Gastrocnemius medialis (tissue), 4 donors: ENCODE data around the gene VMAC. TPM values are rescaled to one million over a fixed set of nuclear protein-coding genes. Genes with fewer than 3 reads are reported as not detected.

Experiments used
- ATAC-seq, 2 donors: fragments of 150-250 bp; one replicate each; pipeline ENCODE4 v1.9.1; 2016
- DNase-seq, 2 donors: peaks; one replicate each; pipeline ENCODE4 v3.0.0-alpha.2; 2019
- H3K27ac ChIP-seq, 4 donors: fragments of 200-600 bp; sonication (generic); 1 replicate in 1 of 4; 2 replicates in 3 of 4; pipeline ENCODE4 v1.5.1; 2016 to 2018; ENCODE audit warnings: mild to moderate bottlenecking in 2 of 4, moderate library complexity in 1 of 4
- H3K27me3 ChIP-seq, 3 donors: fragments of 200-600 bp; sonication (generic) in 2 of 3; 1 replicate in 1 of 3; 2 replicates in 2 of 3; pipeline versions ENCODE4 v1.5.1 to v1.6.0; 2016 to 2019; ENCODE audit warnings: mild to moderate bottlenecking in 1 of 3, moderate library complexity in 1 of 3
- H3K36me3 ChIP-seq, 2 donors: fragments of 200-600 bp; sonication (generic) in 1 of 2; one replicate each; pipeline ENCODE4 v1.5.1; 2017 to 2018
- H3K4me1 ChIP-seq, 2 donors: fragments of 200-600 bp; sonication (generic) in 1 of 2; one replicate each; pipeline ENCODE4 v1.5.1; 2016 to 2017; ENCODE audit warnings: mild to moderate bottlenecking in 2 of 2
- H3K4me3 ChIP-seq, 4 donors: fragments of 200-600 bp; sonication (generic) in 3 of 4; 1 replicate in 1 of 4; 2 replicates in 3 of 4; pipeline ENCODE4 v1.5.1; 2016 to 2019; ENCODE audit warnings: mild to moderate bottlenecking in 2 of 4
- H3K9me3 ChIP-seq, 3 donors: fragments of 200-600 bp; sonication (generic) in 2 of 3; 1 replicate in 1 of 3; 2 replicates in 2 of 3; pipeline ENCODE4 v1.5.1; 2016 to 2019
- POLR2A ChIP-seq, 2 donors: fragments of 450-650 bp; IDR thresholded peaks; one replicate each; pipeline ENCODE4 v1.6.1; 2017; ENCODE audit warnings: antibody characterized with exemption in 2 of 2, mild to moderate bottlenecking in 2 of 2, moderate library complexity in 2 of 2
- in situ Hi-C, 4 donors: fragments of 200-750 bp; cut with MboI; loops; one replicate each; pipeline versions ENCODE4 v1.15.0 to v1.8.0; 2017; ENCODE audit warnings: low sequenced_read_pairs in 4 of 4
- intact Hi-C: fragments of 100-400 bp; cut with DNase I; formaldehyde crosslinking; loops from one replicate; pipeline ENCODE4 v1.15.1; 2023; ENCODE audit warnings: low total_unique reads
- total RNA-seq, 4 donors: library from RNA; depleted of rRNA; stranded (reverse); fragments of >200 nt; gene quantifications; one replicate each; pipeline versions ENCODE4 v1.1.0 to v1.2.3, GENCODE V29; 2016
- TF ChIP-seq, protein P1 (sequence below), 5 experiments: fragments of 450-650 bp in 3 of 5; fragments of 200-600 bp in 2 of 5; sonication (generic) in 2 of 5; IDR thresholded peaks in 4 of 5; conservative IDR thresholded peaks in 1 of 5; 1 replicate in 4 of 5; 2 replicates in 1 of 5; pipeline ENCODE4 v1.5.1; 2016 to 2019; ENCODE audit warnings: antibody characterized with exemption in 5 of 5, mild to moderate bottlenecking in 3 of 5, moderate library complexity in 3 of 5

VMAC gene
- total RNA-seq, 4 donors from 2014 or later: 0.46 to 3.0 (median 2.1) TPM

DNA sequence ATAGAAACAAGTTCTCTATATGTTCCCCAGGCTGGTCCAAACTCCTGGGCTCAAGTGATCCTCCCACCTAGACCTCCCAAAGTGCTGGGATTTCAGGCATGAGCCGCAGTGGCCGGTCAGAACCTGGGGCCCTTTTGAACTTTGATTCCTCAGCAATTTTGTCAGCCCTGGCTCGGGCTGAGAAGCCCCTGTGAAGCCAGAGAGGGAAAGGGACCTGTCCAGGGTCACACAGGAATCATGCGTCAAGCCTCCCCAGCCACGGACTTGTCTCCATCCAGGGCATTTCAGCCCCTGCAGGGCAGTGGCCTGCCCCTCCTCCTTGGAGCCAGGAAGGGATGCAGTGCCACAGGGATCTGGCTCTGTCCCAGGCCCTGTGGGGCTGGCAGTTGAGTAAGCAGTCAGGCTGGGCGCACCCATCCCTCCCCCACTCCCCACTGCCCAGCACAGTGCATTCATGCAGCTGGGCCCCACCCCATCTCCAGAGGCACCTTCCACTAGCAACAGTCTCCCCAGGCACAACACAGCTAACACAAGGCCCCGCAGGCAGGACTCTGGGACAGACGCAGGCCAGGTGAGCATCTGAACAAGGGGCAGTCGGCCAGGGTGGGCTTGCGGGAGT, 9.2 kb downstream of the VMAC start, which contains the start of gene CAPS:
Gene CAPS (plus strand): TSS at position 516 of the 619 bp plus-strand sequence. CDS start 153 bp downstream, outside the sequence.
- H3K27me3 ChIP-seq: no peaks in the 10 kb centered on the region
- H3K4me3 ChIP-seq: no peak within 1 kb of the TSS
- ATAC-seq: no peak
- intact Hi-C loops: no loop called here
- H3K27ac ChIP-seq: no peak within 1 kb of the TSS
- DNase-seq: peak in 1 of 2 donors; percentile 28
- H3K4me1 ChIP-seq: no peaks in the 10 kb centered on the region
- peaks cover 0 to 45% of the 10 kb centered on the region in 2 donors for H3K36me3 ChIP-seq
- TF ChIP-seq, protein P1, sequence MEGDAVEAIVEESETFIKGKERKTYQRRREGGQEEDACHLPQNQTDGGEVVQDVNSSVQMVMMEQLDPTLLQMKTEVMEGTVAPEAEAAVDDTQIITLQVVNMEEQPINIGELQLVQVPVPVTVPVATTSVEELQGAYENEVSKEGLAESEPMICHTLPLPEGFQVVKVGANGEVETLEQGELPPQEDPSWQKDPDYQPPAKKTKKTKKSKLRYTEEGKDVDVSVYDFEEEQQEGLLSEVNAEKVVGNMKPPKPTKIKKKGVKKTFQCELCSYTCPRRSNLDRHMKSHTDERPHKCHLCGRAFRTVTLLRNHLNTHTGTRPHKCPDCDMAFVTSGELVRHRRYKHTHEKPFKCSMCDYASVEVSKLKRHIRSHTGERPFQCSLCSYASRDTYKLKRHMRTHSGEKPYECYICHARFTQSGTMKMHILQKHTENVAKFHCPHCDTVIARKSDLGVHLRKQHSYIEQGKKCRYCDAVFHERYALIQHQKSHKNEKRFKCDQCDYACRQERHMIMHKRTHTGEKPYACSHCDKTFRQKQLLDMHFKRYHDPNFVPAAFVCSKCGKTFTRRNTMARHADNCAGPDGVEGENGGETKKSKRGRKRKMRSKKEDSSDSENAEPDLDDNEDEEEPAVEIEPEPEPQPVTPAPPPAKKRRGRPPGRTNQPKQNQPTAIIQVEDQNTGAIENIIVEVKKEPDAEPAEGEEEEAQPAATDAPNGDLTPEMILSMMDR (IDR thresholded peaks at IDR 0.05 in 4 of 5, conservative IDR thresholded peaks at IDR 0.05 in 1 of 5): no peak
- no peak for TF ChIP-seq POLR2A (IDR thresholded peaks at IDR 0.05)
- in situ Hi-C loops: no loop called here
- H3K9me3 ChIP-seq: no peaks in the 10 kb centered on the region

DNA sequence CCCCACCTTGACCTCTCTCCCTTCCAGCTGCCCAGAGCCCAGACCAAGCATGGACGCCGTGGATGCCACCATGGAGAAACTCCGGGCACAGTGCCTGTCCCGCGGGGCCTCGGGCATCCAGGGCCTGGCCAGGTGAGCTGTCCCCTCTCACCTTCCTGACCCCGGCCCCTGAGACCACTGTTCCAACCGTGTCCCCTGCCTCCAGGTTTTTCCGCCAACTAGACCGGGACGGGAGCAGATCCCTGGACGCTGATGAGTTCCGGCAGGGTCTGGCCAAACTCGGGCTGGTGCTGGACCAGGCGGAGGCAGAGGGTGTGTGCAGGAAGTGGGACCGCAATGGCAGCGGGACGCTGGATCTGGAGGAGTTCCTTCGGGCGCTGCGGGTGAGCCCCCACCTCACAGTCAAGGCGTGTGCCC, 9.7 kb downstream of the VMAC start:
- no peak overlapping the region for H3K27ac ChIP-seq
- in situ Hi-C loops: no loop called here
- H3K4me1 ChIP-seq: no peaks in the 10 kb centered on the region

DNA sequence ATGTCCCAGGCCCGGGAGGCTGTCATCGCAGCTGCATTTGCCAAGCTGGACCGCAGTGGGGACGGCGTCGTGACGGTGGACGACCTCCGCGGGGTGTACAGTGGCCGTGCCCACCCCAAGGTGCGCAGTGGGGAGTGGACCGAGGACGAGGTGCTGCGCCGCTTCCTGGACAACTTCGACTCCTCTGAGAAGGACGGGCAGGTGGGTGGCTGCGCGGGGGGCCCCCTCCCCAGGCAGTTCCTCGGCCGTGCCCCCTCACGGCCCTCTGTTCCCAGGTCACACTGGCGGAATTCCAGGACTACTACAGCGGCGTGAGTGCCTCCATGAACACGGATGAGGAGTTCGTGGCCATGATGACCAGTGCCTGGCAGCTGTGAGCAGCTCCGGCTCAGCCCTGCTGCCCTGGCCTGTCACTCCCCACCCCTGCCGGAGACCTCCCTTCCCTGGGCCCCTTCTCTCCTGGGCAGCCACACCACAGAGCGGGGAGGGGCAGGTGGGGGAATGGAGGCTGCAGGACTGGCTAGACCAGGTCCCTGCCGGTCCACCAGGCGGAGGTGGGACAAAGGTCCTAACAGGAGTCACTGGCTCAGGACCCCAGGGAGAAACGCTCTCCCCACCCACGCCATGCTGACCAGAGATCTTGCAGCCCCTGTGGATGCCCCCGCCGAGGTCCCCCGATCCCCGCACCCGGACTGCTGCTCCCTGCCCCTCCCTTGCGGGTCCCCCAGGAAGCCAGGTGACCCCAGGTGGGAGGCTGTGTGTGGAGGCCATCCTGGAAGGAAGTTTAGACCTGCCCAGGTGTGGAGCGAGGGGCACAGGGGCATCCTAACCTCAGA, 10.5 kb downstream of the VMAC start:
- Histone ChIP-seq H3K27ac (no peak overlapping the region), H3K4me1 (no peaks in the 10 kb centered on the region), H3K27me3 (no peaks in the 10 kb centered on the region), H3K36me3 (peaks cover 0 to 46% of the 10 kb centered on the region in 2 donors), H3K4me3 (no peak overlapping the region), H3K9me3 (no peaks in the 10 kb centered on the region)
- DNase-seq (no peak), ATAC-seq (no peak)
- no peak for TF ChIP-seq POLR2A (IDR thresholded peaks at IDR 0.05)
- TF ChIP-seq, protein P1 (IDR thresholded peaks at IDR 0.05 in 4 of 5, conservative IDR thresholded peaks at IDR 0.05 in 1 of 5): no peak
- in situ Hi-C loops (no loop called here), intact Hi-C loops (no loop called here)

More for the DNA sequence above, 9.7 kb downstream of the VMAC start:
- no peaks in the 10 kb centered on the region for H3K27me3 ChIP-seq
- intact Hi-C loops: no loop called here
- peaks cover 0 to 45% of the 10 kb centered on the region in 2 donors for H3K36me3 ChIP-seq
- TF ChIP-seq, protein P1 (IDR thresholded peaks at IDR 0.05 in 4 of 5, conservative IDR thresholded peaks at IDR 0.05 in 1 of 5): no peak
- TF ChIP-seq POLR2A (IDR thresholded peaks at IDR 0.05): no peak
- DNase-seq (no peak), ATAC-seq (no peak)
- H3K9me3 ChIP-seq: no peaks in the 10 kb centered on the region
- H3K4me3 ChIP-seq: no peak overlapping the region

DNA sequence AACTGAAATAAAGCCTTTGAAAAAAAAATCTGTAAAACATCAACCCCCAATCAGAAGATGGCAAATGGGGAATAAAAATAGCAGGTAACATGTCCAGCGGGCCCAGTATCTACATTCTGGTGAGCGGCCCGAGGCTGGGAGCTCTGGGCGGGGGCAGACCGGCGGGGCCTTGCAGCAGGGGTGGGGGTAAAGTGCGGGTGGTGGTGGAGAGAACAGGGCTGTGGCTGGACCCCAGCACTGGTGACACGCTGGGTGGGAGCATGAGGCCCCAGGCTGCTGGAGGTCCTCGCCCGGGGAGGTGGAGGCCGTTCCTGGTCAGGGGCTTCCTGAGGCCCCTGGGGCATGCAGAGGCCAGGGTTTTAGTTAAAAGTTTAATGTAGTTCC, 11.1 kb downstream of the VMAC start:
- TF ChIP-seq, protein P1 (IDR thresholded peaks at IDR 0.05 in 4 of 5, conservative IDR thresholded peaks at IDR 0.05 in 1 of 5): no peak
- TF ChIP-seq POLR2A (IDR thresholded peaks at IDR 0.05): no peak
- Histone ChIP-seq H3K9me3 (no peaks in the 10 kb centered on the region), H3K27me3 (no peaks in the 10 kb centered on the region), H3K4me1 (no peaks in the 10 kb centered on the region), H3K27ac (no peak overlapping the region), H3K36me3 (peaks cover 0 to 47% of the 10 kb centered on the region in 2 donors), H3K4me3 (no peak overlapping the region)
- ATAC-seq (no peak), DNase-seq (no peak)
- intact Hi-C loops: no loop called here
- in situ Hi-C loops: no loop called here
